Esophagus squamous epithelium (tissue), 4 donors: Measurements from ENCODE around the gene CLDN7.

Experiments used
- POLR2A ChIP-seq, 4 donors: fragments of 450-650 bp; IDR thresholded peaks; one replicate each; pipeline ENCODE4 v1.6.1; 2017; ENCODE audit warnings: antibody characterized with exemption in 4 of 4, mild to moderate bottlenecking in 4 of 4, moderate library complexity in 3 of 4
- TF ChIP-seq, protein P1 (sequence below), 6 experiments: fragments of 450-650 bp in 4 of 6; fragments of 200-600 bp in 2 of 6; sonication (generic) in 2 of 6; IDR thresholded peaks; one replicate each; pipeline ENCODE4 v1.5.1; 2016 to 2019; ENCODE audit warnings: antibody characterized with exemption in 6 of 6, mild to moderate bottlenecking in 4 of 6, moderate library complexity in 4 of 6

DNA sequence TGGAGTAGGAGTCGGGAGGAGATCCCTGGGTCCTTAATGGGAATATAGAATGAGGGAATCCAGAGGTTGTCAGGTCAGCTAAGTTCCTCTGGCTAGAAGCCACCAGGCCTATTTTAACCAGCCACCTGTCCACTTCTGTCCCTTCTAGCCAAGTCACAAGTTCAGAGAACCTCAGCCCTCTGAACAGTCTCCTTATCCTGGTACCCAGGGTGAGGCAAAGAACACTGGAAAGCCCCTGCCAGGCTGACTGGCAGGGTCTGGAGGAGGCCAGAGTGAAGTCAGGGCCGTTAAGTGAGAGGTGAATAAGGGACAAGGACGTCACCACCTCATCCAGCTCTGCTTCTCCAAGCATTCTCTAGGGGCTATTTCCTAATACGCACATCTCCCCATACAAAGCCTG, 13.5 kb downstream of the CLDN7 start:
- TF ChIP-seq, protein P1, sequence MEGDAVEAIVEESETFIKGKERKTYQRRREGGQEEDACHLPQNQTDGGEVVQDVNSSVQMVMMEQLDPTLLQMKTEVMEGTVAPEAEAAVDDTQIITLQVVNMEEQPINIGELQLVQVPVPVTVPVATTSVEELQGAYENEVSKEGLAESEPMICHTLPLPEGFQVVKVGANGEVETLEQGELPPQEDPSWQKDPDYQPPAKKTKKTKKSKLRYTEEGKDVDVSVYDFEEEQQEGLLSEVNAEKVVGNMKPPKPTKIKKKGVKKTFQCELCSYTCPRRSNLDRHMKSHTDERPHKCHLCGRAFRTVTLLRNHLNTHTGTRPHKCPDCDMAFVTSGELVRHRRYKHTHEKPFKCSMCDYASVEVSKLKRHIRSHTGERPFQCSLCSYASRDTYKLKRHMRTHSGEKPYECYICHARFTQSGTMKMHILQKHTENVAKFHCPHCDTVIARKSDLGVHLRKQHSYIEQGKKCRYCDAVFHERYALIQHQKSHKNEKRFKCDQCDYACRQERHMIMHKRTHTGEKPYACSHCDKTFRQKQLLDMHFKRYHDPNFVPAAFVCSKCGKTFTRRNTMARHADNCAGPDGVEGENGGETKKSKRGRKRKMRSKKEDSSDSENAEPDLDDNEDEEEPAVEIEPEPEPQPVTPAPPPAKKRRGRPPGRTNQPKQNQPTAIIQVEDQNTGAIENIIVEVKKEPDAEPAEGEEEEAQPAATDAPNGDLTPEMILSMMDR (IDR thresholded peaks at IDR 0.05) = no peak
- TF ChIP-seq POLR2A (IDR thresholded peaks at IDR 0.05) = no peak
